ENCODE results near the gene RGL1.

Gene RGL1

GRCh38 chr1:183840140-183840539, 35.2 kb downstream of the RGL1 start:
- WGBS (ENCODE audit: insufficient coverage, insufficient read length) = no CpG with 5 or more reads among the region's 1 CpG
- Histone ChIP-seq H3K4me3 (ENCODE audit: low read length) (no peak overlapping the region), H3K4me1 (ENCODE audit: control insufficient read depth, insufficient read depth, low read length) (no peaks in the 10 kb centered on the region), H3K36me3 (ENCODE audit: control insufficient read depth, insufficient read depth, low read length) (no peaks in the 10 kb centered on the region), H3K27ac (ENCODE audit: low read length) (no peak overlapping the region), H3K27me3 (ENCODE audit: control insufficient read depth, insufficient read depth, low read length) (no peaks in the 10 kb centered on the region), H3K9me3 (ENCODE audit: control insufficient read depth, insufficient read depth, low read length) (no peaks in the 10 kb centered on the region)
- no peak for DNase-seq (ENCODE audit: low read depth, low spot score)

GRCh38 chr1:183841550-183841949, 36.6 kb downstream of the RGL1 start:
- WGBS (ENCODE audit: insufficient coverage, insufficient read length) = no CpG with 5 or more reads among the region's 1 CpG
- Histone ChIP-seq H3K4me3 (ENCODE audit: low read length) (no peak overlapping the region), H3K27me3 (ENCODE audit: control insufficient read depth, insufficient read depth, low read length) (no peaks in the 10 kb centered on the region), H3K9me3 (ENCODE audit: control insufficient read depth, insufficient read depth, low read length) (no peaks in the 10 kb centered on the region), H3K4me1 (ENCODE audit: control insufficient read depth, insufficient read depth, low read length) (no peaks in the 10 kb centered on the region), H3K27ac (ENCODE audit: low read length) (no peak overlapping the region), H3K36me3 (ENCODE audit: control insufficient read depth, insufficient read depth, low read length) (no peaks in the 10 kb centered on the region)
- DNase-seq (ENCODE audit: low read depth, low spot score) = no peak

- Histone ChIP-seq H3K4me3 (ENCODE audit: low read length) (no peak overlapping the region), H3K9me3 (ENCODE audit: control insufficient read depth, insufficient read depth, low read length) (no peaks in the 10 kb centered on the region), H3K36me3 (ENCODE audit: control insufficient read depth, insufficient read depth, low read length) (no peaks in the 10 kb centered on the region), H3K27me3 (ENCODE audit: control insufficient read depth, insufficient read depth, low read length) (no peaks in the 10 kb centered on the region), H3K4me1 (ENCODE audit: control insufficient read depth, insufficient read depth, low read length) (no peaks in the 10 kb centered on the region), H3K27ac (ENCODE audit: low read length) (no peak overlapping the region)
- no peak for DNase-seq (ENCODE audit: low read depth, low spot score)
- WGBS (ENCODE audit: insufficient coverage, insufficient read length) = no CpG with 5 or more reads among the region's 9 CpGs
Measured at GRCh38 chr1:183841950-183842794, 37.3 kb downstream of the RGL1 start.

GRCh38 chr1:183842795-183843144, 37.9 kb downstream of the RGL1 start:
- DNase-seq (ENCODE audit: low read depth, low spot score) = no peak
- no peak overlapping the region for H3K4me3 ChIP-seq (ENCODE audit: low read length)

GRCh38 chr1:183844806-183845205, 39.9 kb downstream of the RGL1 start:
- H3K27me3 ChIP-seq (ENCODE audit: control insufficient read depth, insufficient read depth, low read length) = no peaks in the 10 kb centered on the region
- no peak overlapping the region for H3K4me3 ChIP-seq (ENCODE audit: low read length)
- no peaks in the 10 kb centered on the region for H3K36me3 ChIP-seq (ENCODE audit: control insufficient read depth, insufficient read depth, low read length)
- H3K9me3 ChIP-seq (ENCODE audit: control insufficient read depth, insufficient read depth, low read length) = no peaks in the 10 kb centered on the region
- no peak for DNase-seq (ENCODE audit: low read depth, low spot score)
- no CpG with 5 or more reads among the region's 2 CpGs for WGBS (ENCODE audit: insufficient coverage, insufficient read length)
- no peak overlapping the region for H3K27ac ChIP-seq (ENCODE audit: low read length)
- no peaks in the 10 kb centered on the region for H3K4me1 ChIP-seq (ENCODE audit: control insufficient read depth, insufficient read depth, low read length)

More at GRCh38 chr1:183842795-183843144, 37.9 kb downstream of the RGL1 start:
- Histone ChIP-seq H3K9me3 (ENCODE audit: control insufficient read depth, insufficient read depth, low read length) (no peaks in the 10 kb centered on the region), H3K36me3 (ENCODE audit: control insufficient read depth, insufficient read depth, low read length) (no peaks in the 10 kb centered on the region), H3K27ac (ENCODE audit: low read length) (no peak overlapping the region), H3K27me3 (ENCODE audit: control insufficient read depth, insufficient read depth, low read length) (no peaks in the 10 kb centered on the region), H3K4me1 (ENCODE audit: control insufficient read depth, insufficient read depth, low read length) (no peaks in the 10 kb centered on the region)
- no CpG with 5 or more reads among the region's 2 CpGs for WGBS (ENCODE audit: insufficient coverage, insufficient read length)

GRCh38 chr1:183845681-183846080, 40.8 kb downstream of the RGL1 start:
- H3K4me3 ChIP-seq (ENCODE audit: low read length) = no peak overlapping the region
- no peaks in the 10 kb centered on the region for H3K9me3 ChIP-seq (ENCODE audit: control insufficient read depth, insufficient read depth, low read length)
- no CpG with 5 or more reads among the region's 3 CpGs for WGBS (ENCODE audit: insufficient coverage, insufficient read length)
- no peak overlapping the region for H3K27ac ChIP-seq (ENCODE audit: low read length)
- no peaks in the 10 kb centered on the region for H3K36me3 ChIP-seq (ENCODE audit: control insufficient read depth, insufficient read depth, low read length)
- no peaks in the 10 kb centered on the region for H3K4me1 ChIP-seq (ENCODE audit: control insufficient read depth, insufficient read depth, low read length)
- no peaks in the 10 kb centered on the region for H3K27me3 ChIP-seq (ENCODE audit: control insufficient read depth, insufficient read depth, low read length)
- no peak for DNase-seq (ENCODE audit: low read depth, low spot score)

- no peaks in the 10 kb centered on the region for H3K36me3 ChIP-seq (ENCODE audit: control insufficient read depth, insufficient read depth, low read length)
- H3K4me1 ChIP-seq (ENCODE audit: control insufficient read depth, insufficient read depth, low read length) = no peaks in the 10 kb centered on the region
- WGBS (ENCODE audit: insufficient coverage, insufficient read length) = no CpG with 5 or more reads among the region's 4 CpGs
- no peaks in the 10 kb centered on the region for H3K9me3 ChIP-seq (ENCODE audit: control insufficient read depth, insufficient read depth, low read length)
- H3K27ac ChIP-seq (ENCODE audit: low read length) = no peak overlapping the region
- H3K4me3 ChIP-seq (ENCODE audit: low read length) = no peak overlapping the region
- no peaks in the 10 kb centered on the region for H3K27me3 ChIP-seq (ENCODE audit: control insufficient read depth, insufficient read depth, low read length)
- no peak for DNase-seq (ENCODE audit: low read depth, low spot score)
Measured at GRCh38 chr1:183847641-183848040, 42.7 kb downstream of the RGL1 start.

- WGBS (ENCODE audit: insufficient coverage, insufficient read length) = no CpG with 5 or more reads among the region's 2 CpGs
- no peak for DNase-seq (ENCODE audit: low read depth, low spot score)
- Histone ChIP-seq H3K9me3 (ENCODE audit: control insufficient read depth, insufficient read depth, low read length) (no peaks in the 10 kb centered on the region), H3K36me3 (ENCODE audit: control insufficient read depth, insufficient read depth, low read length) (no peaks in the 10 kb centered on the region), H3K4me1 (ENCODE audit: control insufficient read depth, insufficient read depth, low read length) (no peaks in the 10 kb centered on the region), H3K4me3 (ENCODE audit: low read length) (no peak overlapping the region), H3K27ac (ENCODE audit: low read length) (no peak overlapping the region), H3K27me3 (ENCODE audit: control insufficient read depth, insufficient read depth, low read length) (no peaks in the 10 kb centered on the region)
Measured at GRCh38 chr1:183850852-183851251, 45.9 kb downstream of the RGL1 start.

GRCh38 chr1:183859119-183859518, 54.2 kb downstream of the RGL1 start:
- H3K36me3 ChIP-seq (ENCODE audit: control insufficient read depth, insufficient read depth, low read length) = no peaks in the 10 kb centered on the region
- WGBS (ENCODE audit: insufficient coverage, insufficient read length) = no CpG with 5 or more reads among the region's 3 CpGs
- H3K27ac ChIP-seq (ENCODE audit: low read length) = no peak overlapping the region
- no peak overlapping the region for H3K4me3 ChIP-seq (ENCODE audit: low read length)
- H3K9me3 ChIP-seq (ENCODE audit: control insufficient read depth, insufficient read depth, low read length) = no peaks in the 10 kb centered on the region
- H3K4me1 ChIP-seq (ENCODE audit: control insufficient read depth, insufficient read depth, low read length) = no peaks in the 10 kb centered on the region
- H3K27me3 ChIP-seq (ENCODE audit: control insufficient read depth, insufficient read depth, low read length) = no peaks in the 10 kb centered on the region
- no peak for DNase-seq (ENCODE audit: low read depth, low spot score)

- WGBS (ENCODE audit: insufficient coverage, insufficient read length) = 100% methylated on average over 1 of the region's 3 CpGs
Measured at GRCh38 chr1:183859831-183860230, 54.9 kb downstream of the RGL1 start.

GRCh38 chr1:183862967-183863366, 58.0 kb downstream of the RGL1 start:
- Histone ChIP-seq H3K27me3 (ENCODE audit: control insufficient read depth, insufficient read depth, low read length) (no peaks in the 10 kb centered on the region), H3K27ac (ENCODE audit: low read length) (no peak overlapping the region), H3K4me1 (ENCODE audit: control insufficient read depth, insufficient read depth, low read length) (no peaks in the 10 kb centered on the region), H3K4me3 (ENCODE audit: low read length) (no peak overlapping the region), H3K9me3 (ENCODE audit: control insufficient read depth, insufficient read depth, low read length) (no peaks in the 10 kb centered on the region), H3K36me3 (ENCODE audit: control insufficient read depth, insufficient read depth, low read length) (no peaks in the 10 kb centered on the region)
- no CpG with 5 or more reads among the region's 4 CpGs for WGBS (ENCODE audit: insufficient coverage, insufficient read length)
- no peak for DNase-seq (ENCODE audit: low read depth, low spot score)

More at GRCh38 chr1:183859831-183860230, 54.9 kb downstream of the RGL1 start:
- Histone ChIP-seq H3K36me3 (ENCODE audit: control insufficient read depth, insufficient read depth, low read length) (no peaks in the 10 kb centered on the region), H3K4me1 (ENCODE audit: control insufficient read depth, insufficient read depth, low read length) (no peaks in the 10 kb centered on the region), H3K27ac (ENCODE audit: low read length) (no peak overlapping the region), H3K4me3 (ENCODE audit: low read length) (no peak overlapping the region), H3K27me3 (ENCODE audit: control insufficient read depth, insufficient read depth, low read length) (no peaks in the 10 kb centered on the region), H3K9me3 (ENCODE audit: control insufficient read depth, insufficient read depth, low read length) (no peaks in the 10 kb centered on the region)
- DNase-seq (ENCODE audit: low read depth, low spot score) = no peak
